GM18517 (cell line): Measurements from ENCODE around the gene PRSS50.

ENCODE experiments used
- ATAC-seq: cut with Tn5 transposase; IDR thresholded peaks from one replicate; pipeline ENCODE4 v1.9.1; 2021; ENCODE audit warnings: mild to moderate bottlenecking, moderate library complexity; ENCODE audit not compliant: unreplicated experiment

Gene PRSS50

DNA sequence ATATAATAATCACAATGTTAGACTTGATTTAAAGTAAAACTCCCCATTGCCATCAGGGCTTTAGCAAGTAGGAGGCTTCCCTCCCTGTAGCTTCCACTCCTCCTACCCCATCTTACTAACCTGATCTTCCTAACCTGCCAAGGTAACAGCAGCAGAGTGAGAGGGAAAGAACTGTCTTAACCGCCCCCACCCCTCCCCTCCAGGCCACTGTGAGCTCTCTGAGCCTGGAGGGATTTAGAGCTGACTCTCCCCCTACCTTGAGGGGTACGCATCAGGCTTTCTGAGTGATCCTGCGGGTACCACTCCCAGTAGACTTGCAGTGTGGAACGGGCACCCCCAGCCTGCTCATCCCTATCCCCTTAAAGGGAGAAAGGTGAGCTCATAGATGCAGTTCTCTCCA lies 11.4 kb upstream of the PRSS50 start:
- no peak for ATAC-seq

DNA sequence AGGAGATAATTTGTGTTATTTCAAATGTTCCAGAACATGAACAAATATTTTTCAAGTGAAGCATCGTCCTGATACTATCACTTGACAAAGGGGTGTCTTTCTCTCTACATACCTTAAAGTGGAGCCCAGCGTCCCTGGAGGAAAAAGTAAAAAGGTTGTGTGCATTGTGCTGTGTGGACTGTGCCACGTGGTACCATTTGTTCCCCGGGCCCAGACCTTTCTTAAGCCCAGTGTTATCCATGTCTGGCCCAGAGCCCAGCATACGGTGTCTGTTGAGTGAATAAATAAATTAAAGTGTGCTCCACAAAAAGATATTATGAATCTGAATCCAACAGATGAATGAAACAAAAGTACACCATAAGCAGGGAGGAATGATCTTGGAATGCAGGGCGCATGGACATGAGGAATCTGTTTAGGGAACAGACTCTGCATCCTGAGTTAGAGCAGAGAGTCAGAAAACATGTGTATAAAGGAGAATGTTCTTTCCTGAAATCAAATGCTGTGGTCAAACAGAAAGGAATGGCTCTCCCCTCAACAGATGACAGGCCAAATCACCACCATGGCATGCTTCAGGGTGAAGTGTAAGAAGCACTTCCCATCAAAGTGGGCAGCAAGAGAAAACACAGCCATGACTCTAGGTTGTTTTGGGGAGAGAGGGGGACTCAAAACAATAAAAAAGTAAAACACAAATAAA lies 8.1 kb upstream of the PRSS50 start:
- no peak for ATAC-seq

DNA sequence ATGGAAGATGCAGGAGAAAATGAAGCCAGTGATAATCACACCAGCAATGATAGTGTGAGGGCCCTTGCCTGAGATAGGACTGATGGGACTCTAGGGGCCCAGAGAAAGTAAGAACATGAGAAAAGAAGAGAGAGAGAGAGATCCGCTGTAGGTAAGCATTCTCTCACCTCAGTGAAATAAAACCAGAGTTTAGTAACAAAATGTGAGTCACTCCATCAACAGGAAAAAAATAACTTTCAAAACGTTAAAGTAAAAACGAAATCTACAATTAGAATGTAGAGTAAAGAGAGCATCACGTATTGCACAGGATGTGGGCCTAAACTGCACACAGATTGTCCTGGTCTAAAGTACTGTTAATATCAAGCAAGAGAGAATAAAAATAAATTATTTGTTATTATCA lies 6.8 kb upstream of the PRSS50 start:
- no peak for ATAC-seq

DNA sequence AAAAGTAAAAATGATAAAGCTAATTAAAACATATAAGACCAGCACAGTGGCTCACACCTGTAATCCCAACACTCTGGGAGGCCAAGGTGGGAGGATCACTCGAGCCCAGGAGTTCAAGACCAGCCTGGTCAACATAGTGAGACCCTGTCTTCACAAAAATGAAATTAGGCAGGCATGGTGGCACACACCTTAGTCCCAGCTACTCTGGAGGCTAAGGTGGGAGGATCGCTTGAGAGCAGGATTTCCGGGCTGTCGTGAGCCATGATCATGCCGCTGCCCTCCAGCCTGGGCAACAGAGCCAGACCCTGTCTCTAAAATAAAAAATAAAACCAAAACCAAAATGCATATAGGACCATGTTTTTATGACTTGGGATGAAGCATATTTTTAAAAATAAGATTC lies 4.8 kb upstream of the PRSS50 start:
- ATAC-seq, result no peak

DNA sequence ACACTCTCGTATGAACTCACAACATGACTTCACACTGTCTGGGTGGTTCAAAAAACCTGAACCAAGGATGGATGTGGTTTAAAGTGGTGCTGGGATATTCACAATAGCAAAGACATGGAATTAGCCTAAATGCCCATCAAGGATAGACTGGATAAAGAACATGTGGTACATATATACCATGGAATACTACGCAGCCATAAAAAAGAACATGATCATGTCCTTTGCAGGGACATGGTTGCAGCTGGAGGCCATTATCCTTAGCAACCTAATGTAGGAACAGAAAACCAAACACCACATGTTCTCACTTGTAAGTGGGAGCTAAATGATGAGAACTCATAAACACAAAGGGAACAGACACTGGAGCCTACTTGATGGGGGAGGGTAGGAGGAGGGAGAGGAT lies 3.3 kb upstream of the PRSS50 start:
- ATAC-seq, result no peak

DNA sequence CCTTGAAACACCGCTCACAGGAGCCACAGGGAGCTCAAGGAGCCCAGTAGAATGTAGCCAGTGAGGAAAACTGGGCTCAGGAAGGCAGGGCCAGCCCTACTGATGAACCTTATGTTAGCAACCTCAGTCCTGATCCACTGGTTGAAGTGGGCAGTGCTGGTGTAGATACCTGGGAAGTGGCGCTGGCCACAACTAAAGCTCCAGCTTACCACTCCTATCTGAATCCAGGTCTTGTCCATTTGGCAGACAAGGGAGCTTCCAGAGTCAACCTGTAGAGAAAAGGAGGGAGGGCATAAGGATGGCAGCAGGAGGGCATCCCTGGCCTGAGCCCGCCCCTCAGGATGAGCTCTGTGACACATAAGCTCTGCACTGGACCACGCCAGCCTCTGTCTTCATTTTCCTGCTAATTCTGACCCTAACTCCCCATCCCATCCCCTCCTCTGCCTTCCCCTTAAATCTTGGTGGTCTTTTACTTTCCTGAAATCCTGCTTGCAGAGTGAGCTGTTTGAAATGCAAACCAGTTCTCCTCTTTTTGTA lies 2.1 kb upstream of the PRSS50 start:
- no peak for ATAC-seq

DNA sequence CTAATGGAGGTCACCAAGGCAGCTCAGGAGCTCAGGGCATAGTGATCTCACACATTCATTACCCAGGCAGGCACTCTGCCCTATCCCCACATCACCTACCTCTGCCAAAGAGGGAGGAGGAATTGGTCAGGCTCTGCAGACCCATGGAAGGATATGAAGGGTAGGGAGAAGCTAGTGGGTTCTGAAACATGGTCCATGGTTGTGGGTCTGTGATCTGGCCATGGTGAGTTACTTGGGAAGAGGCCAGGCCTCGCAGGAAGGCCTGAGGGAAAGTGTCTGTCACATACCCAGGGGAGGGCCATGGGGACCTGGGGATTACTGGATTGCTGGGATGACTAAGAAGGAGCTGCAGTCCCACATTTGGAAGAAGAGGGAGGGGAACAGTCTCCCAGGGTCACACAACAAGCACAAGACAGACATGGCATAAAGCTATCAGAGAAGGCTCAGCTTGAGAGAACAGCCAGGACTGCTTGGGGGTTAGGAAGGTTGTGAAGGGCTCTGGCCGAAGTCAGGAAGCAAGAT lies 1.4 kb upstream of the PRSS50 start:
- ATAC-seq, result no peak

DNA sequence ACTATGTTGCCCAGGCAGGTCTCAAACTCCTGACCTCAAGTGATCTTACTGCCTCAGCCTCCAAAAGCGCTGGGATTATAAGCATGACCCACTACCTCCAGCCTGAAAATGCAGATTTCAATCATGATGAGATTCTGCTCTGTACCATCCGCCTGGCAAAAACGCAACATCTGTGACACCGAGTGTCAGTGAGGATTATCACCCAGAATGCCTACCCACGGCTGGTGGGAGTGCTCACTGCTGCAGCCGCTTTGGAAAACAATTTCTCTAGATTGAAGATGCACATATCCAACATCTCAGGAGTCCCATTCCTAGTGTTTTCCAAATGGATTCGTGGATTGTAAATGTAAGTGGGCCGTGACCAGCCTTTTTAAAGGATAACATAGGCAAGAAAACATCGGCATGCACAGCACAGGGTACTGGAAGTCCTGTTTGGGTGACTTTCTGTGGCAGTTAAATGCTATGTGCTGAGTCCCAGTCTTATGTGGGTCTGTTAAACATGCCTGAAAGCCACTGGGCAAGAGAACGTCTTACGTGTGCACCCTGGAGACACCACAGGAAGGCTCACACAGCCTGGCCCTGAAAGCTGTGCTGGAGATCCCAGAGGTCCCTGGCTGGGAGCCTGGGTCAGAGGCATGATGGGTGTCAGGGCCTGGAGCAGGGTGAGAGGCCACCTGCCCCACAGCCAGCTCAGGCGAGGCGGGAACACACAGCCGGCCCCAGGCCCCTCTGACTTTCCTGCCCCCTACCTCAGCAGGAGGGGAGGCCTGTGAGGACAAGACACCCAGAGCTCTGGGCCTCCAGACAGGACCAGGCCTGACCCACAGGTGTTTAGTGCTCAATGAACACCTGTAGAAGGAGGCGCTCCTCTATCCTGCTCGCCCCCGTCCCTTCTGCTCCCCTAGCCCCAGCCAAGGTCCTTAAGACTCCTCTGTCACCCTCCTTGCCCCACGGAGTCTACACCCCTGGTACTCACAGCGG lies 918 bp downstream of the PRSS50 start:
- no peak for ATAC-seq

DNA sequence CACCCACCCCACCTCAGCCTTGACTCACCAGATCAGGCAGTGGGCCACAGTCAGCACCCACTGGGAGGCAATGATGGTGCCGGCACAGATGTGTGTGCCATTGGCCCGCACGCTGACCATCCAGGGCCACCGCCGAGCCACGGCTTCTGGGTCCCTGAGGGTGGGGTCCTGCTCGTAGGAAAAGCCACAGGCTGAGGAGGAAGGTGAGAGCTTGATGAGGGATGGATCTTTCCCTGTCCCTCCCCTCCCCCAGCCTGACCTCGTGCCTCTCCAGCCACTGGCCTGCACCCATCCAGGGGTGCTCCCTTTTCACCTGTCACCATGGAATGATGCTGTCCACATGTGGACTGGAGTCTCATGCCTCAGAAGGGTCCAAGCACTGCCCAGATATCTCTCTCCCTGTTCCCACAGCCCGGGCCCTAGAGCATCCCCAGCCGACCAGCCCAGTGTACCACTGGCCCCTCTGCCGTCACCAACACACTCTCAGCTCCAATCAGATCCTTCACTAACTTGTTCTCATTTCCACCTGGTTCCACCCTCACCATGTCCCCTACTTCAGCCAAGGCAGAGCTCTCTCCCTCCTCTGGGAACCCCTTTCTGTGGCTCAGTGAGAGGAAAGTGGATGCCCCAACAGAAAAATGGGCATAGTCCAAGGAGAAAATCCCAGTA lies 2.0 kb downstream of the PRSS50 start:
- no peak for ATAC-seq

DNA sequence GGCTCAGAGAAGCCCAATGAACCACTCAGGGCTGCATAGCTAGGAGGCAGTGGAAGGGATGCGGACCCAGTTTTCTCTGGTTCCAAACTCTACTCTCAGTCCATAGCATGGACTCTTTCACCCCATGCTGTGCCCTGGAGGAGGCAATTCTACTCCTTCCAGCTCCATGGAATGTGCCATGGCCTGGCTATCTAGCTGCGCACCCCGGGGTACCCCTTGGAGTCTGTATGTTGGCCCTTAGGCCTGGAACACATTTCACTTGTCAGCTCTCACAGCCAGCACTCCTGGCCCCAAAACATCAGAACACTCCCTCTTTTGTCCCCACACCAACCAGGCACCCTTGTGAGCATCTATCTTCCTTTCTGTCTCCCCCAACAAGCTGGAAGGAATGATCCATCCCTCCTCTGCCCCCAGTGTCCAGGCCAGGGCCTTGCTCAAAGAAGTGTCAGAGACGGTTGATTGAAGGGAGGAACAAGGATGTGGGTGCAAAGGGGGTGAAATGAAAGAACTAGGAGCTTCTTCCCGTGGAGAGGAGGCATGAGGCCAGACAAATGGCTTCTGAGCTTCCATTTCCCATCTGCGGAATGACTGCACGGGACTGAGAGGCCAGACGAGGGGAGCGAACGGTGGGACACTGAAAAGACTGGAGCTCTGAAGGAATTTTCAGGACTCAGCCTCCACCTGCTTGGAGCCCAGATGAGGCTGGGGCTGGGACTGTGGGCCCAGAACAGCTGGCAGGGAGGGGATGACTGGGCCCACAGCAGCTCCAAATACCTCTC lies 2.8 kb downstream of the PRSS50 start:
- ATAC-seq, result no peak

DNA sequence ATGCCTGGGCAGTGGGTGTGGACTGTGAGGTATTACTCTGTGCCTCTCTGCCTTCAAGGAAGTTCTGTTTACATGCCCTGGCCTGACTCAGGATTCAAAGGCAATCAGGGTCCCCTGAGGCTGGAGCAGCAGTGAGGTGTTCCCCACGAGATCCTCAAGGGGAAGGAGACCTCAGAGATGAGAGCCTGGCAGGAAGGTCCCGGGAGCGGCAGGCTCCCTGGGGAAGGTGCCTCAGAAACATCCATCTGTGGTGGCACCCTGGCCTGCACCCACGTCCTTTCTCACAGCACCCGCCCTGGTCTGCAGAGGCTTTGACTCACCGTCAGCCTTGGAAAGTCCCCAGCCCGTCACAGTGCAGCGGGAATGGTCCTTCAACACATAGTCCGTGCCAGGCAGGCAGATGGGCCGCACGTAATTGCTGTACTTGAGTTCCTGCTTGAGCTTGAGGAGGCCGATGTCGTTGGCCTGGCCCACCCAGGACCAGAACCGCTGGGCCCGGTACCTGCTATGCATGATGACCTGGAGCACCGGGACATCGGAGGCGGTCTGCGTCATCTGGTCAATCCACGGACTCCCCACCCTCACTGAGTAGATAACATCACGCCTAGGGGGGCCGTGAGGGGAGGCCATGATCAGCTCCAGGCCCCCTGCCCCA lies 3.6 kb downstream of the PRSS50 start:
- peak; percentile 66 for ATAC-seq

DNA sequence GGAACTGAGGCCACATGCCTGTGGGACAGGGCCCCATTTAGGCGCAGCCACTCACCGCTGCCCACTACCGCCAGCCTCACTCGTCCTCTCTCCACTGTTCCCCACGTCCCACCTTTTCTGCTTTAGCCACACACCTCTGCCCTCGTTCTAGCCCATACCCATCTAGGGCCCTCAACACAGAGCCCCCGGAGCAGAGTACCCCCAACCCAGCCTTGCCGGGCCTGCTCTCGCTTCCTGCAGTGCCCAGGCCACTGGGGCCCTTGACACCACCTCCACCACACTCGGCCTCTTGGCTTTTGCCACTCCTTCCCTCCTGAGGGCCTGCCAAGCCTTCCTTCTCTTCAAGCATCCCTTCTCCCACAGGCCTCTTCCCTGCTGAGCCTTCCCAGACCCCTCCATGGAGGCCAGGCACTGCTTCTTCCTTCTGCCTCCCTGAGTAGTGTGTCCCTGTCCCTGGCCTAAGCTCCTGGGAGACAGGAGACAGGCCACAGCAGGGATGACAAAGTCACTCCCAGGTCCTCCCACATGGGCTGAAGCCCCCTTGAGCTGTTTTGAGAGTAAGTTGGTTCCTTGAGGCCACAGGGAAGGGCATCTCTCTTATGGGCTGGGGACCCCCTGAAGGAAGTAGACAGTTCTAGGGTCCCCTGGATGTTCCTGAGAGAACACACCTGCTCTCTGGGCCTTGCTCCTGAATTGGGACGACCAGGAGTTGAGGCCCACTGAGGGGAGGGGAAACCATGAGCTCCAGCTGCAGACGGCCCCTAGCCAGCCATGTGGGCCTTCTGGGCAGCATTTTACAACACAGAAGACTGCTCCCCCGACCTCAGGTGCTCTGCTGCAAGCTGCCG lies 4.4 kb downstream of the PRSS50 start:
- ATAC-seq, result no peak

DNA sequence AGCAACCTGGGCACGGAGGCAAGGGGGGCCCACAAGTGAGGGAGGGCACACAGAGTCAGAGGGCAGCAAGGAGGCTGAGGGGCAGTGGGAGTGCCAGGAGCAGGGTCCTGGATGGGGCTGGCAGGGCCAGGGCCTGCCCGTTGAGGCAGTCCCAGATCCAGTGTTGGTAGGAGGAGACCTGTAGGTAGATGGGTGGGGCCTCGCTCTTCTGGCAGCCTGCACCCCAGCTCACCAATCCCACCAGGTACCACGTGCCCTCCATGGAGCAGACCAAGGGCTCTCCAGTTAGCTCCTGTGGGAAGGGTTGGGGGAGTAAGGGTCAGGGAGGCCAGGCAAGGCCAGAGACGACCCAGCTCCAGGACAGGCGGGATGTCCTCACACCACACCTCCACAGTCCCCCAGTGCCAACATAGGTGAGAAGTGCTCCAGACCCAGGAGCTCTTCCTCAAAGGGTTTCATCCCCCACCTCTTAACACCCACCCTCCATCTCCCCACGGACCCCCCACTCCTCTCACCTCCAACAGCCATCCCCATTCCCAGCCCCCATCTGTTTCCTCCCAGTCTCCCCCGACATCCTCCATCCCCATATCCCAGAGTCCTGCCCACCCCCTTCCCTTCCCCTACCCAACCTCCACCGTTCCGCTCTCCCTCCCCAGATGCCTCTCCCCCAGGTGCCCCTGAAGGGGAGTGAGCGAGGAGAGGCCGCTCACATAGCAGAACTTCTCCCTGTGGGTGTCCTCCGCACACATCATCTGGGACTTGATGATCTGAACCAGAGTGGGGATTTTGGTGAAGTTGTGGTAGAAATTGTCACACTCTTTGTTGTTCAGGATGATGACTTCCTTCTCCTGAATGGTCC lies 5.2 kb downstream of the PRSS50 start:
- no peak for ATAC-seq

DNA sequence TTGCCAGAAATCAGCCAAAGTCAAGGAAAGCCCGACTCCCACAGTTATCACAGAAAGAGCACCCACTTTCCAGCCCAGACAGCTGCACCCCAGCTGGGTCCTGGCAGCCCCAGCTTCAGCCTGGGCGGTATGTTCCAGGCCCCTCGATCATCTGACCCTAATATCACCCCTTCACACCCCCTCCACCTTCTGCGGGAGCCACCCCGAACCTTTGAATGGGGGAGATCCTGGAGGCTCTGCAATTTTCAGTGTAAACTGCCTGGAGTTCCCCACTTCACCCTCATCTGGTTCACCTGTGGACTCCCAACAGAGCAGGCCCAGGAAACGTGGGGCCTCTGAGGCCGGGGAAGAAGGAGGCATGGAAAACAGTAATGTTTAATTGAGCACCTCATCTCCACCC lies 5.9 kb downstream of the PRSS50 start:
- ATAC-seq, result no peak

DNA sequence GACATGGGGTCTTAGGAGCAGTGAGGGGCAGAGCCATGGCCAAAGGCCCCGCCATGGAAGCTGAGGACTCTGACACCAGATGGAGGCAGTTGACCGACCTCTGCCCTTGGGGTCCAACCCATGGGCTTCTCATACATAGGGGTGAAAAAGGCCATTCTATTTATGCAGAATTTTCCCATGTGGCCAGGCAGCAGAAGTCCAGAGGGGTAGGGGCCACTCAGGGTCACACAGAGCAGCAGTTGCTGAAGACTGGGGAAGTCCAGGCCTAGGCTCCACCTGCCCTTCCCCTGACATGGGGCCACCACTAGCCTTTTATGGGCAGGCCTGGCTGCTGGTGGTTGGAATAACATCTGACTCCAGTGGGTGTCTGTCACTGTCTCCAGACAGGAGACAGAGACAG lies 6.4 kb downstream of the PRSS50 start:
- ATAC-seq, result no peak

DNA sequence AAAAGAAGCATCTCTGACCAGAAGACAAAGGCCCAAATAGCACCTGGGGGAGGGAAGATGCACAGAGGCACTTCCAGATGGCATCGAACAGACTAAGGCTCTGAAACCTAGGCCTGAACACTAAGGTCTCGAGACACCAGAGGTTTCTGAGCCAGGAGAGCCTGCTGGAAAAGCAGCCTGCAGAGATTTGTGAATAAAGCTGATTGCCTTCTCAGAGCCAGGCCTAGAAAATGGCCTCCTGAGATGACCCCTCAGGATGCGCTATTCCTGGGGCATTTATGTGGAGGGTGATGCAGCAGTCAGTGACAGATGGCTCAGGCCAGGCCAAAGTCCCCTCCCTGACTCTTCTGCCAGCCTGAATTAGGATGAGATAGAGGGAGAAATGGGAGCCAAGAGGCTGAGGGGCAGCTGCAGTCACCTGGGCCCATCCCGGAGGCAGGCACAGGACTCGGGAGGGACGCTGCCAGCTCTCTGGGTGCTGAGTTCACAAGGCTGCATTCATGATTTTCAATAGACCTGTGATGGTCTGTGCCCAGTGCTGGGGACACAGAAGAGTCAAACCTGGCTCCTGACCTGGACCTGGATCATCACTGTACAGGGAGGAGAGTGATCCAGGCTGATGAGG lies 6.9 kb downstream of the PRSS50 start:
- no peak for ATAC-seq

DNA sequence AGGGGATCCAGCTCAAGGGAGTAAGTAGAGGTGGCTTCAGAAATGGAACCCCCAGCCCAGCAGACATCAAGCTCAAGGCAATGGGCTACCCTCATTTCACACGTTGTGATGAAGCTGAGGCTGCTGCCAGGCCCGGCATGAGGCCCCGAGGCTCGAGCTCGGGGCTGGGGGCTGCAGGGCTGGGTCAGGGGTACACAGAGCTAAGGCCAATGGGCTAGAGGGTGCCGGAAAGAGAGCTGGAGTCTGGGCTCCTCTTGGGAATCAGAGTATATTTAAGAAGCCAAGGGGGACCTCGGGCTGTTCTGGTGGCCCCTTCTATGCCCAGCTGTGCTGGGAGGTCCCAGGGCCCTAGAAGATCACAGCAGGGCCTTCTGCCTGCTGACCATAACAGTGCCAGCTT lies 7.4 kb downstream of the PRSS50 start:
- ATAC-seq, result no peak

DNA sequence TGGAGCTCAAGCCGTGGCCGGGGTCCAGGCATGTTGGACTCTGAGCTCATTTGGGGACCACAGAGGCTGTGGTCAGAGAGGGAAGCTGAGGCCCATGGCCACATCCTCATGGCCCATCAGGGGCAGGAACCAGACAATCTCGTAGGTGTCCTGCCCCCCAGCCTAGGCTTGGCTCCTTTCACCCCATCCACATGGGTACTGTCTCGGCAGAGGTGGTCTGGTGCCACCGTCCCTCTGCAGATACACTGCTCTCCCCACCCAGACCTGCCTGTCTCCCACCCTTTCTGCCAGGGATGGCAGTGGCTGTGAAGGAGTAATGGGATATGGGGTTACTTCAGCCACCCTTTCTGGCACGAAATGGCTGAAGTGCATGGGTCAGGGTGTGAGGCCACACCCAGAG lies 7.9 kb downstream of the PRSS50 start:
- ATAC-seq, result no peak
